Osteoblast (primary cell): ENCODE measurements around the gene SEMA3A. TPM values are rescaled to one million over a fixed set of nuclear protein-coding genes. Genes with fewer than 3 reads are reported as not detected.

Experiments used
- DNase-seq: peaks from one replicate; pipeline ENCODE4 v3.0.0; 2011; ENCODE audit warnings: low spot score, mixed read lengths; ENCODE audit not compliant: insufficient read length; ENCODE audit errors: missing footprints
- H2AFZ ChIP-seq: 2 replicates; pipeline ENCODE4 v1.6.0; 2011; ENCODE audit warnings: mild to moderate bottlenecking, low read length
- H3K27ac ChIP-seq: 2 replicates; pipeline ENCODE4 v1.5.1; 2011; ENCODE audit warnings: mild to moderate bottlenecking, low read depth, low read length, moderate library complexity
- H3K27me3 ChIP-seq: 2 replicates; pipeline ENCODE4 v1.6.0; 2012; ENCODE audit warnings: mild to moderate bottlenecking, control low read depth, inconsistent platforms, low read length, moderate library complexity; ENCODE audit not compliant: insufficient read depth
- H3K36me3 ChIP-seq: 2 replicates; pipeline ENCODE4 v1.5.1; 2011; ENCODE audit warnings: mild to moderate bottlenecking, low read length, control low read depth, moderate library complexity; ENCODE audit not compliant: insufficient read depth
- H3K4me1 ChIP-seq: 2 replicates; pipeline ENCODE4 v1.5.1; 2011; ENCODE audit warnings: mild to moderate bottlenecking, low read length, control low read depth, moderate library complexity; ENCODE audit not compliant: insufficient read depth
- H3K4me2 ChIP-seq: 2 replicates; pipeline ENCODE4 v1.6.0; 2011; ENCODE audit warnings: mild to moderate bottlenecking, low read length; ENCODE audit not compliant: insufficient read depth
- H3K4me3 ChIP-seq: fragments of 200-600 bp; sonication (generic); 3 replicates; pipeline ENCODE4 v1.5.1; 2012; ENCODE audit warnings: mild to moderate bottlenecking, low read length, inconsistent platforms; ENCODE audit not compliant: insufficient read depth
- H3K79me2 ChIP-seq: 2 replicates; pipeline ENCODE4 v1.6.0; 2012; ENCODE audit warnings: mild to moderate bottlenecking, low read length, control low read depth, inconsistent platforms; ENCODE audit not compliant: insufficient read depth
- H3K9me3 ChIP-seq: 2 replicates; pipeline ENCODE4 v1.5.1; 2011; ENCODE audit warnings: low read depth, low read length, control low read depth
- H4K20me1 ChIP-seq: 2 replicates; pipeline ENCODE4 v1.6.0; 2012; ENCODE audit warnings: mild to moderate bottlenecking, low read length, control low read depth; ENCODE audit not compliant: insufficient read depth
- CTCF ChIP-seq: IDR thresholded peaks from 2 replicates; pipeline ENCODE4 v1.5.1; 2011; ENCODE audit warnings: mild to moderate bottlenecking, low read depth, low read length, moderate library complexity; ENCODE audit errors: extremely low read depth
- total RNA-seq: library from RNA; depleted of rRNA; stranded (reverse); fragments of >200 nt; gene quantifications from 2 replicates; pipeline ENCODE4 v1.2.3, GENCODE V29; 2012

Gene SEMA3A
- total RNA-seq, 1 donor: 2.5 TPM

- no peaks in the 10 kb centered on the region for H3K36me3 ChIP-seq
- H3K4me2 ChIP-seq: no peak overlapping the region
- no peak overlapping the region for H3K4me3 ChIP-seq
- TF ChIP-seq CTCF: no peak
- no peaks in the 10 kb centered on the region for H4K20me1 ChIP-seq
- H3K9me3 ChIP-seq: no peaks in the 10 kb centered on the region
- H3K27ac ChIP-seq: no peak overlapping the region
- H3K4me1 ChIP-seq: no peaks in the 10 kb centered on the region
- no peak overlapping the region for H2AFZ ChIP-seq
- no peak for DNase-seq
- no peaks in the 10 kb centered on the region for H3K79me2 ChIP-seq
- H3K27me3 ChIP-seq: no peaks in the 10 kb centered on the region
These were observed 197.7 kb downstream of the SEMA3A start for GRCh38 chr7:83996879-83997278.

- Histone ChIP-seq H3K9me3 (no peaks in the 10 kb centered on the region), H3K79me2 (no peaks in the 10 kb centered on the region), H3K4me3 (no peak overlapping the region), H2AFZ (no peak overlapping the region), H3K27ac (no peak overlapping the region), H3K4me2 (no peak overlapping the region), H3K4me1 (no peaks in the 10 kb centered on the region), H4K20me1 (no peaks in the 10 kb centered on the region), H3K27me3 (no peaks in the 10 kb centered on the region), H3K36me3 (no peaks in the 10 kb centered on the region)
- DNase-seq: peak; percentile 44
- no peak for TF ChIP-seq CTCF
These were observed 206.8 kb downstream of the SEMA3A start for GRCh38 chr7:83987764-83988163.

GRCh38 chr7:83985821-83986220, 208.8 kb downstream of the SEMA3A start:
- no peak overlapping the region for H3K4me3 ChIP-seq
- no peak overlapping the region for H2AFZ ChIP-seq
- H3K9me3 ChIP-seq: no peaks in the 10 kb centered on the region
- H3K27ac ChIP-seq: no peak overlapping the region
- H4K20me1 ChIP-seq: no peaks in the 10 kb centered on the region
- no peaks in the 10 kb centered on the region for H3K4me1 ChIP-seq
- no peaks in the 10 kb centered on the region for H3K36me3 ChIP-seq
- TF ChIP-seq CTCF: no peak
- no peaks in the 10 kb centered on the region for H3K79me2 ChIP-seq
- no peak for DNase-seq
- H3K4me2 ChIP-seq: no peak overlapping the region
- no peaks in the 10 kb centered on the region for H3K27me3 ChIP-seq

- H3K27me3 ChIP-seq: no peaks in the 10 kb centered on the region
- DNase-seq: no peak
- no peaks in the 10 kb centered on the region for H3K79me2 ChIP-seq
- H3K27ac ChIP-seq: no peak overlapping the region
- no peak overlapping the region for H3K4me2 ChIP-seq
- no peak overlapping the region for H2AFZ ChIP-seq
- H4K20me1 ChIP-seq: no peaks in the 10 kb centered on the region
- no peaks in the 10 kb centered on the region for H3K9me3 ChIP-seq
- no peak overlapping the region for H3K4me3 ChIP-seq
- no peak for TF ChIP-seq CTCF
- no peaks in the 10 kb centered on the region for H3K36me3 ChIP-seq
- no peaks in the 10 kb centered on the region for H3K4me1 ChIP-seq
These were observed 210.0 kb downstream of the SEMA3A start for GRCh38 chr7:83984591-83984990.
